B cell (primary cell): Measurements from ENCODE around the gene OTOA. TPM values are rescaled to one million over a fixed set of nuclear protein-coding genes. Genes with fewer than 3 reads are reported as not detected.

Source experiments
- ATAC-seq: fragments of 200-7000 bp; cut with Tn5 transposase; one replicate; pipeline ENCODE4 v1.10.0; 2021; ENCODE audit warnings: low read depth, mild to moderate bottlenecking, moderate number of reproducible peaks, moderate library complexity
- CTCF ChIA-PET: fragments of 350-600 bp; sonication (Branson Sonifier 250); formaldehyde crosslinking; loops from one replicate; lab custom pipeline; 2021; ENCODE audit warnings: antibody characterized with exemption, inconsistent platforms; lab: Charles Lee
- POLR2A ChIA-PET: fragments of 350-600 bp; sonication (Branson Sonifier 250); formaldehyde crosslinking; loops from one replicate; lab custom pipeline; 2021; ENCODE audit warnings: antibody characterized with exemption; lab: Charles Lee
- DNase-seq: peaks from one replicate; pipeline ENCODE4 v3.0.0; 2013
- H2AFZ ChIP-seq: 2 replicates; pipeline ENCODE4 v1.6.1; 2012; ENCODE audit warnings: mild to moderate bottlenecking, low read depth, low read length; ENCODE audit not compliant: insufficient read depth, poor library complexity, severe bottlenecking
- H3K27ac ChIP-seq, 2 donors: 1 replicate in 1 of 2; 2 replicates in 1 of 2; pipeline ENCODE4 v1.5.1; 2012 to 2013; ENCODE audit warnings: low read length in 2 of 2, mild to moderate bottlenecking in 2 of 2, moderate library complexity in 1 of 2
- H3K27me3 ChIP-seq, 4 experiments: fragments of 200-600 bp in 1 of 4; sonication (generic) in 1 of 4; replicated peaks in 1 of 4; 1 replicate in 2 of 4; 2 replicates in 2 of 4; pipeline versions ENCODE4 v1.6.1 to v1.7.0; 2013 to 2016; ENCODE audit warnings: low read length in 3 of 4, mild to moderate bottlenecking in 2 of 4, mixed read lengths in 1 of 4, moderate library complexity in 1 of 4; ENCODE audit not compliant: insufficient read depth in 4 of 4, control insufficient read depth in 3 of 4; ENCODE audit errors: control extremely low read depth in 1 of 4
- H3K36me3 ChIP-seq, 2 experiments: replicated peaks in 1 of 2; 1 replicate in 1 of 2; 2 replicates in 1 of 2; pipeline versions ENCODE4 v1.6.1 to v1.7.1; 2013; ENCODE audit warnings: low read length in 1 of 2; ENCODE audit not compliant: insufficient read depth in 2 of 2, control insufficient read depth in 1 of 2; ENCODE audit errors: control extremely low read depth in 1 of 2, extremely low read depth in 1 of 2
- H3K4me1 ChIP-seq, 2 donors: fragments of 200-600 bp in 1 of 2; sonication (generic) in 1 of 2; 1 replicate in 1 of 2; 2 replicates in 1 of 2; pipeline versions ENCODE4 v1.5.1 to v1.6.1; 2013 to 2017; ENCODE audit warnings: low read length in 2 of 2; ENCODE audit not compliant: control insufficient read depth in 2 of 2, insufficient read depth in 2 of 2
- H3K4me2 ChIP-seq: replicated peaks from 2 replicates; pipeline ENCODE3; 2012; ENCODE audit warnings: mild to moderate bottlenecking, low read depth, low read length; ENCODE audit not compliant: poor library complexity, severe bottlenecking
- H3K4me3 ChIP-seq, 5 experiments: fragments of 200-600 bp in 1 of 5; sonication (generic) in 1 of 5; 1 replicate in 3 of 5; 2 replicates in 2 of 5; pipeline versions ENCODE4 v1.5.1 to v1.7.0; 2011 to 2016; ENCODE audit warnings: low read length in 4 of 5, mild to moderate bottlenecking in 4 of 5, low read depth in 2 of 5, control low read depth in 1 of 5, moderate library complexity in 1 of 5; ENCODE audit not compliant: insufficient read depth in 1 of 5; ENCODE audit errors: control extremely low read depth in 1 of 5, extremely low read depth in 1 of 5
- H3K79me2 ChIP-seq: fragments of 200-600 bp; sonication (generic); one replicate; pipeline ENCODE4 v1.6.0; 2016; ENCODE audit warnings: low read length; ENCODE audit not compliant: control insufficient read depth, insufficient read depth
- H3K9ac ChIP-seq: fragments of 200-600 bp; sonication (generic); 2 replicates; pipeline ENCODE4 v1.6.1; 2017; ENCODE audit warnings: mild to moderate bottlenecking, low read length, moderate library complexity
- H3K9me3 ChIP-seq, 3 donors: one replicate each; pipeline versions ENCODE4 v1.6.1 to v1.7.1; 2013; ENCODE audit warnings: low read length in 2 of 3; ENCODE audit not compliant: control insufficient read depth in 2 of 3, insufficient read depth in 1 of 3; ENCODE audit errors: control extremely low read depth in 1 of 3
- H4K20me1 ChIP-seq: 2 replicates; pipeline ENCODE4 v1.6.0; 2012; ENCODE audit warnings: mild to moderate bottlenecking, low read length; ENCODE audit not compliant: insufficient read depth, control insufficient read depth, poor library complexity, severe bottlenecking
- H3K27ac Mint-ChIP-seq: one replicate; pipeline ENCODE4 v1.8.0; 2021; ENCODE audit warnings: mixed read lengths
- H3K27me3 Mint-ChIP-seq: one replicate; pipeline ENCODE4 v1.8.0; 2021; ENCODE audit warnings: mixed read lengths
- H3K4me1 Mint-ChIP-seq: one replicate; pipeline ENCODE4 v1.8.0; 2021; ENCODE audit warnings: mixed read lengths
- H3K4me3 Mint-ChIP-seq: one replicate; pipeline ENCODE4 v1.8.0; 2021; ENCODE audit warnings: mixed read lengths
- H3K9me3 Mint-ChIP-seq: one replicate; pipeline ENCODE4 v1.8.0; 2022; ENCODE audit warnings: mixed read lengths; ENCODE audit not compliant: insufficient read depth
- EZH2 ChIP-seq: IDR thresholded peaks from 2 replicates; pipeline ENCODE4 v1.6.1; 2012; ENCODE audit warnings: borderline replicate concordance, low read depth, mild to moderate bottlenecking, moderate library complexity, low read length; ENCODE audit not compliant: insufficient read depth, poor library complexity, severe bottlenecking
- WGBS: methylation state at CpG from one replicate; pipeline ENCODE4 v1.1.5; 2013; ENCODE audit warnings: missing lambda C conversion rate; ENCODE audit not compliant: insufficient coverage; 5-methylcytosine and 5-hydroxymethylcytosine counted together
- intact Hi-C: fragments of 100-400 bp; cut with micrococcal nuclease; formaldehyde crosslinking; loops from one replicate; pipeline ENCODE4 v1.10.0; 2022
- polyA plus RNA-seq: library from polyadenylated mRNA; depleted of rRNA; stranded (reverse); fragments of >200 nt; gene quantifications from 2 replicates; pipeline ENCODE4 v1.2.3, GENCODE V29; 2012
- total RNA-seq, 2 donors: library from RNA; stranded (reverse); fragments of 120-200 nt in 1 of 2; gene quantifications; 1 replicate in 1 of 2; 2 replicates in 1 of 2; pipeline versions ENCODE4 v1.2.3 to v1.2.4, GENCODE V29; 2013 to 2022
- TF ChIP-seq, protein P1 (sequence below): fragments of 200-600 bp; IDR thresholded peaks from one replicate; pipeline ENCODE4 v1.8.0; 2022; ENCODE audit warnings: antibody characterized with exemption, mild to moderate bottlenecking

OTOA gene
- total and polyA plus RNA-seq, 2 donors (not counting 1 experiment from before 2014, with no cell fraction given) = 0.39 TPM; not detected in 1

DNA sequence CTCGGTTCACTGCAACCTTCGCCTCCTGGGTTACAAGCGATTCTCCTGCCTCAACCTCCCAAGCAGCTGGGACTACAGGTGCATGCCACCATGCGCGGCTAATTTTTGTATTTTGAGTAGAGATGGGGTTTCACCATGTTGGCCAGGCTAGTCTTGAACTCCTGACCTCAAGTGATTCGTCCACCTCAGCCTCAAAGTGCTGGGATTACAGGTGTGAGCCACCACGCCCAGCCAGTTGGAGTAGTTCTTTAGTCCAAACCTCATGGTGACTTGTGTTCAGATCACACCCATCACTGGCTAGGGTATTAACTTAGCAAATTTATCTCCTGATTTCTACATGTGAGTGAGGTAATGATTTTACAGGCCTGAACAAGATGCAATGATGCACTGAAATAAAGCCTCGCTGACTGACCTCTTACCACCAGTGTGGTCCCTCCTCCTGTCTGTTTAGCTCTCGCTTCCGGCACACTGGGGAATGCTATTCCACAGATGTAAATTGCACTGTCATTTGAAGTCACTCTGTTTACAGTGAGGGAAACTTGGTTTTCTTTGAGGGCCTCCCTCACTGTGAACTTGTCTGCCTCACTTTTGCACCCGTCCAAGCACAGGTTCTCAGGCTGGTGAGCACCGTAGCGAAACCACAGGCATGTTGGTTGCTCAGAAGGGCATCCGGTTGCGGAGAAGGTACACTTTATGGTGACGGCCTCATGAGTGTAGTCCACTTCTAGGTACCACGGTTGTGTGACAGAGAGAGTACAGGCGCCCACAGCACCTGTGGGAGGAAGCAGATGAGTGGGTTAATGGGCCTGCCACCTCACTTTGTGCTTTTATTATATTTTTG, 16.8 kb upstream of the OTOA start:
- ATAC-seq (peak; percentile 86), DNase-seq (peak; percentile 77)
- H3K9me3 ChIP-seq = no peaks in the 10 kb centered on the region
- no peaks in the 10 kb centered on the region for H3K9me3 Mint-ChIP-seq
- no peaks in the 10 kb centered on the region for H4K20me1 ChIP-seq
- peak overlapping the region; percentile 16 for H3K9ac ChIP-seq
- H3K36me3 ChIP-seq = no peaks in the 10 kb centered on the region
- H3K4me3 Mint-ChIP-seq = peak overlapping the region; percentile 73
- peak overlapping the region; percentile 65 for H3K4me2 ChIP-seq
- intact Hi-C loops = loop anchor here (1.0 to 10.0 kb wide), 5 partner anchors 48 to 1788 kb away; partner anchors contain the start of genes METTL9 and UQCRC2
- CTCF ChIA-PET = interaction anchor here (1.3 to 10.2 kb wide), 4 partner anchors 10 to 63 kb away, joined by 3 to 159 read pairs (median 7); no protein-coding TSS in a partner anchor
- peaks cover 13% of the 10 kb centered on the region for H3K79me2 ChIP-seq
- peak overlapping the region in 2 of 5 experiments; percentile 2 to 8 for H3K4me3 ChIP-seq
- 9% methylated on average over 13 of the region's 18 CpGs for WGBS
- peak overlapping the region; percentile 8 for H2AFZ ChIP-seq
- H3K27ac Mint-ChIP-seq = peak overlapping the region; percentile 89
- no peaks in the 10 kb centered on the region for H3K27me3 Mint-ChIP-seq
- peak overlapping the region; percentile 83 to 92 for H3K27ac ChIP-seq
- no peaks in the 10 kb centered on the region for H3K27me3 ChIP-seq
- H3K4me1 Mint-ChIP-seq = peaks cover 69% of the 10 kb centered on the region
- TF ChIP-seq EZH2 = no peak
- TF ChIP-seq, protein P1, sequence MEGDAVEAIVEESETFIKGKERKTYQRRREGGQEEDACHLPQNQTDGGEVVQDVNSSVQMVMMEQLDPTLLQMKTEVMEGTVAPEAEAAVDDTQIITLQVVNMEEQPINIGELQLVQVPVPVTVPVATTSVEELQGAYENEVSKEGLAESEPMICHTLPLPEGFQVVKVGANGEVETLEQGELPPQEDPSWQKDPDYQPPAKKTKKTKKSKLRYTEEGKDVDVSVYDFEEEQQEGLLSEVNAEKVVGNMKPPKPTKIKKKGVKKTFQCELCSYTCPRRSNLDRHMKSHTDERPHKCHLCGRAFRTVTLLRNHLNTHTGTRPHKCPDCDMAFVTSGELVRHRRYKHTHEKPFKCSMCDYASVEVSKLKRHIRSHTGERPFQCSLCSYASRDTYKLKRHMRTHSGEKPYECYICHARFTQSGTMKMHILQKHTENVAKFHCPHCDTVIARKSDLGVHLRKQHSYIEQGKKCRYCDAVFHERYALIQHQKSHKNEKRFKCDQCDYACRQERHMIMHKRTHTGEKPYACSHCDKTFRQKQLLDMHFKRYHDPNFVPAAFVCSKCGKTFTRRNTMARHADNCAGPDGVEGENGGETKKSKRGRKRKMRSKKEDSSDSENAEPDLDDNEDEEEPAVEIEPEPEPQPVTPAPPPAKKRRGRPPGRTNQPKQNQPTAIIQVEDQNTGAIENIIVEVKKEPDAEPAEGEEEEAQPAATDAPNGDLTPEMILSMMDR = no peak
- POLR2A ChIA-PET = no interaction called here
- peaks cover 76 to 79% of the 10 kb centered on the region in 2 donors for H3K4me1 ChIP-seq
